Epithelial cell of proximal tubule (primary cell): ENCODE results near the gene PNRC2. TPM values are rescaled to one million over a fixed set of nuclear protein-coding genes. Genes with fewer than 3 reads are reported as not detected.
"Not testable (repeated sequence)": the region's sequence is repeated elsewhere in the genome, so short reads cannot be mapped to it uniquely, and the experiment has no call there.

Source experiments
- DNase-seq: peaks from one replicate; pipeline ENCODE4 v3.0.0-alpha.2; 2011; ENCODE audit warnings: low read depth
- H3K4me3 ChIP-seq: 2 replicates; pipeline ENCODE4 v1.5.1; 2011; ENCODE audit warnings: low read depth, mild to moderate bottlenecking, low read length
- total RNA-seq: library from RNA; depleted of rRNA; stranded (reverse); fragments of >200 nt; gene quantifications from 2 replicates; pipeline ENCODE4 v1.2.3, GENCODE V29; 2015
- TF ChIP-seq, protein P1 (sequence below): conservative IDR thresholded peaks from 2 replicates; pipeline ENCODE4 v1.5.1; 2012; ENCODE audit warnings: low read depth, mild to moderate bottlenecking, low read length

PNRC2 gene
- total RNA-seq, 1 donor from 2014 or later: 92.1 TPM

DNA sequence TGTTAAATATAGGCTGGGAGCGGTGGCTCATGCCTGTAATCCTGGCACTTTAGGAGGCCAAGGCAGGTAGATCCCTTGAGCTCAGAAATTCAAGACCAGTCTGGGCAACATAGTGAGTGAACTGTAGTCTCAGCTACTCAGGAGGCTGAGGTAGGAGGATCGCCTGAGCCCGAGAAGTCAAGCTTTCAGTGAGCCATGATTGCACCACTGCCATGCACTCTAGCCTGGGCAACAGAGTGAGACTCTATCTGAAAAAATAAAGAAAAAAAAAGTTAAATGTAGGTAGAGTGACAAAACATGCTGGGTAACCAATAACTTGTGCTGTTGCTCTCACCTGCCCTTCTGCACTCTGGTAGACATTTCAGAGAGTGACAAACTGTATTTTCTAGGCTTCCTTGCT, 45.5 kb downstream of the PNRC2 start:
- no peak for DNase-seq
- H3K4me3 ChIP-seq: no peak overlapping the region
- TF ChIP-seq, protein P1, sequence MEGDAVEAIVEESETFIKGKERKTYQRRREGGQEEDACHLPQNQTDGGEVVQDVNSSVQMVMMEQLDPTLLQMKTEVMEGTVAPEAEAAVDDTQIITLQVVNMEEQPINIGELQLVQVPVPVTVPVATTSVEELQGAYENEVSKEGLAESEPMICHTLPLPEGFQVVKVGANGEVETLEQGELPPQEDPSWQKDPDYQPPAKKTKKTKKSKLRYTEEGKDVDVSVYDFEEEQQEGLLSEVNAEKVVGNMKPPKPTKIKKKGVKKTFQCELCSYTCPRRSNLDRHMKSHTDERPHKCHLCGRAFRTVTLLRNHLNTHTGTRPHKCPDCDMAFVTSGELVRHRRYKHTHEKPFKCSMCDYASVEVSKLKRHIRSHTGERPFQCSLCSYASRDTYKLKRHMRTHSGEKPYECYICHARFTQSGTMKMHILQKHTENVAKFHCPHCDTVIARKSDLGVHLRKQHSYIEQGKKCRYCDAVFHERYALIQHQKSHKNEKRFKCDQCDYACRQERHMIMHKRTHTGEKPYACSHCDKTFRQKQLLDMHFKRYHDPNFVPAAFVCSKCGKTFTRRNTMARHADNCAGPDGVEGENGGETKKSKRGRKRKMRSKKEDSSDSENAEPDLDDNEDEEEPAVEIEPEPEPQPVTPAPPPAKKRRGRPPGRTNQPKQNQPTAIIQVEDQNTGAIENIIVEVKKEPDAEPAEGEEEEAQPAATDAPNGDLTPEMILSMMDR: no peak

DNA sequence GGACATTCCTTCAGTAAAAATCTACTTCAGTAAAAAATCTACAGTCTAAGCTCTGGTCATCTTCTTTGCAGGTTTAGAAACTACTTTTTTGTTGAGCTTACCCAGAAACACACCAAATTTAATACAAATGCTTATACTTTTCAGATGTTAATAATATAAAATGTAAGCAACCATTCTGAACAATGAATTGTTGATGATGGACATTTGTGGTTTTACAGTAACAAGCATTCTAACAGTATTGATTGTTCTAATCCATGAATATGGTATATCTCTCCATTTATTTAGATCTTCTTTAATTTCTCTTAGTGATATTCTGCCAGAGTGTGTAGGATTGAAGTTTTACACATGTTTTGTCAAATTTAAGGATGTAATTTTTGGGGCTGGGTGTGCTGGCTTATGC, 47.5 kb downstream of the PNRC2 start:
- TF ChIP-seq, protein P1: no peak
- no peak for DNase-seq
- no peak overlapping the region for H3K4me3 ChIP-seq

DNA sequence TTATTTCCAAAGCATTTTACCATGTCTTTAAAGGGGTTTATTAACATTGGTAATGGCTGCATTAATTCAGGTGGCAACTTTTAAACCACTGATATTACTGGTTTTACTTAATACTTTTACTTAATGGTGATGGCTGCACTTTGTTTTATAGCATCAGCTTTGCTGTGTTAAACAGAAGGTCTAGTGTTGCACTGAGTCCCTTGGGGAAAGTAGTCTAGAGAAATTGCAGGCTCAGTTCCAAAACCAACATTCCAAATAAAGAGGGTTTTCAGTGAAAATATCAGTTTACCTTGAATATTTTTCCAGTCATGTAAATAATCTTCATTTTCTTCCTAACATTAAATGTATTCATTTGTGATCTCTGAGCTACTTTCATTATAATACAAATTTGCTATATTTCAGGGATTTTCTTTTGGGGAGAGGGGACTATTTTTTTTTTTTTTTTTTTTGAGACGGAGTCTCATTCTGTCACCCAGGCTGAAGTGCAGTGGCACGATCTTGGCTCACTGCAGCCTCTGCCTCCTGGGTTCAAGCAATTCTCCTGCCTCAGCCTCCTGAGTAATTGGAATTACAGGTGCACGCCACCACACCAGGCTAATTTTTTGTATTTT, 49.1 kb downstream of the PNRC2 start:
- not testable (repeated sequence) for H3K4me3 ChIP-seq, DNase-seq

DNA sequence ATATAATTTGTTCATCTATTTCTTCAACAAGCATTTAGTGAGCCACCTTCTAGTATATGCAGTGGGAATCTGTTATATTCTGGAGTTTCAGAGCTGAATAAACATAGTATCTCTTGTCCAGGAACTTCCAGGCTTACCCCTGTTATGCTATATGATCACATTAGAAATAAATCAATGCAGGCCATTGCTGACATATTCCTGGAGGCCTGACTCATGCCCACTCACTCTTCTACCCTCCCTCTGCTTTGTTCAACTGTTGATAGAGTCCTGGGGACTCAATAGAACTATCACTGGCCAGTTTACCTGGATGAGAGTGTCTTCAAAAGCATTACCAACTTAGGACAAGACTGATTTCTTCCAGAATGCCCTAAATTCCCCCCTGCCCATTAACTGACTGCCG, 49.8 kb downstream of the PNRC2 start:
- TF ChIP-seq, protein P1: no peak
- no peak for DNase-seq
- H3K4me3 ChIP-seq: no peak overlapping the region

DNA sequence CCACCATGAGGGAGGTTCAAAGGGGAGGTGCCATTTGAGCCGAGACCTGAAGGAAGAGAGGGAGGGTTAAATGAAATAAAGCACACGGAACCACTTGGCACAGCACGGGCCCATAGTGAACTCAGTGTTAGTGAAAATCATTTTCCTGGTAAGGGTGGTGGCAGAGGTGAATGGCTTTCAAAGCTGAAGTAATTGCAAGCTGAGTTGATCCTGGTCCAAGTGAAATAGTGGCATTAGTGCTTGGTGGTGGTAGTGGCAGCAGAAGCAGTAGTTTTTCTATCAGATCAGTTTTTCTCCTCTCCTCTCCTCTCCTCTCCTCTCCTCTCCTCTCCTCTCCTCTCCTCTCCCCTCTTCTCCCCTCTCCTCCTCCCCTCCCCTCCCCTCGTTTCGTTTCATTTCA, 51.0 kb downstream of the PNRC2 start:
- TF ChIP-seq, protein P1: no peak
- no peak for DNase-seq

DNA sequence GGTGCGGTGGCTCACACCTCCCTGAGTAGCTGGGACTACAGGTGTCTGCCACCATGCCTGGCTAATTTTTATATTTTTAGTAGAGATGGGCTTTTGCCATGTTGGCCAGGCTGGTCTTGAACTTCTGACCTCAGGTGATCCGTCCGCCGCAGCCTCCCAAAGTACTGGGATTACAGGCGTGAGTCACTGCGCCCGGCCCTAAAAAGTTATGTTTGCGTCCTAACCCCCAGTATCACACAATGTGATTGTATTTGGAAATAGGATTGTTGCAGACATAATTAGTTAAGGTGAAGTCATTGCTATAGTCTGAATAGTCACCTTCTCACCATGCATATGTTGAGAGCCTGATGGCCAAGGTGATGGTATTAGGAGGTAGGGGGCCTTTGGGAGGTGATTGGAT, 53.2 kb downstream of the PNRC2 start:
- DNase-seq, H3K4me3 ChIP-seq: not testable (repeated sequence)

More for the DNA sequence above, 51.0 kb downstream of the PNRC2 start:
- no peak overlapping the region for H3K4me3 ChIP-seq

Other genes with a start within 250 kb of the PNRC2 start
- 27.9 and 30.2 TPM in 2 replicates for gene ELOA, start 216.4 kb upstream of the PNRC2 start, total RNA-seq
- gene PITHD1, start 181.4 kb upstream of the PNRC2 start, total RNA-seq: 39.0 and 47.0 TPM in 2 replicates
- 129 and 160 TPM in 2 replicates for gene LYPLA2, start 168.7 kb upstream of the PNRC2 start, total RNA-seq
- 126 and 131 TPM in 2 replicates for gene GALE, start 159.1 kb upstream of the PNRC2 start, total RNA-seq
- 22.1 and 38.5 TPM in 2 replicates for gene HMGCL, start 134.4 kb upstream of the PNRC2 start, total RNA-seq
- gene FUCA1, start 91.5 kb upstream of the PNRC2 start, total RNA-seq: 31.9 and 33.8 TPM in 2 replicates
- gene CNR2, start 46.5 kb upstream of the PNRC2 start, total RNA-seq: not detected in 2 replicates
- 97.3 and 100 TPM in 2 replicates for gene SRSF10, start 20.5 kb downstream of the PNRC2 start, total RNA-seq
- gene MYOM3, start 152.3 kb downstream of the PNRC2 start, total RNA-seq: 1.7 and 2.2 TPM in 2 replicates
- gene IL22RA1, start 183.3 kb downstream of the PNRC2 start, total RNA-seq: 0.07 TPM in 1 of 2 replicates, not detected in the other
- 3.6 and 4.2 TPM in 2 replicates for gene IFNLR1, start 227.5 kb downstream of the PNRC2 start, total RNA-seq